Thyroid gland (tissue), 4 donors: ENCODE data around the gene HM13. TPM values are rescaled to one million over a fixed set of nuclear protein-coding genes. Genes with fewer than 3 reads are reported as not detected.

Experiments
- DNase-seq, 2 donors: peaks; one replicate each; pipeline ENCODE4 v3.0.0-alpha.2; 2019
- H3K27ac ChIP-seq, 3 donors: fragments of 200-600 bp; sonication (generic); 1 replicate in 2 of 3; 2 replicates in 1 of 3; pipeline ENCODE4 v1.5.1; 2016 to 2019; ENCODE audit warnings: mild to moderate bottlenecking in 1 of 3, moderate library complexity in 1 of 3
- H3K27me3 ChIP-seq: fragments of 200-600 bp; sonication (generic); one replicate; pipeline ENCODE4 v1.5.1; 2019
- H3K36me3 ChIP-seq, 2 donors: fragments of 200-600 bp; sonication (generic); one replicate each; pipeline ENCODE4 v1.5.1; 2016 to 2019
- H3K4me1 ChIP-seq, 2 donors: fragments of 200-600 bp; sonication (generic); one replicate each; pipeline ENCODE4 v1.5.1; 2017 to 2019
- H3K4me3 ChIP-seq, 3 donors: fragments of 200-600 bp; sonication (generic); replicated peaks in 1 of 3; 1 replicate in 2 of 3; 2 replicates in 1 of 3; pipeline ENCODE4 v1.5.1; 2016; ENCODE audit warnings: mild to moderate bottlenecking in 1 of 3
- H3K9me3 ChIP-seq: fragments of 200-600 bp; sonication (generic); one replicate; pipeline ENCODE4 v1.5.1; 2017
- POLR2A ChIP-seq, 2 donors: fragments of 450-650 bp; IDR thresholded peaks; one replicate each; pipeline ENCODE4 v1.6.1; 2017; ENCODE audit warnings: antibody characterized with exemption in 2 of 2, mild to moderate bottlenecking in 2 of 2, moderate library complexity in 1 of 2
- WGBS, 2 donors: methylation state at CpG; one replicate each; pipeline ENCODE4 v1.1.5; 2017; 5-methylcytosine and 5-hydroxymethylcytosine counted together
- intact Hi-C: fragments of 100-400 bp; cut with DNase I; formaldehyde crosslinking; loops from one replicate; pipeline ENCODE4 v1.15.1; 2023
- total RNA-seq, 4 donors: library from RNA; depleted of rRNA; stranded (reverse); fragments of >200 nt; gene quantifications; one replicate each; pipeline ENCODE4 v1.2.3, GENCODE V29; 2016
- TF ChIP-seq, protein P1 (sequence below), 6 experiments: fragments of 200-600 bp in 3 of 6; fragments of 450-650 bp in 3 of 6; sonication (generic) in 3 of 6; IDR thresholded peaks; one replicate each; pipeline ENCODE4 v1.5.1; 2016 to 2019; ENCODE audit warnings: antibody characterized with exemption in 6 of 6, mild to moderate bottlenecking in 2 of 6, inconsistent platforms in 1 of 6, moderate library complexity in 1 of 6

HM13 gene
- total RNA-seq, 4 donors from 2014 or later, result 82.8 to 136 (median 111) TPM

DNA sequence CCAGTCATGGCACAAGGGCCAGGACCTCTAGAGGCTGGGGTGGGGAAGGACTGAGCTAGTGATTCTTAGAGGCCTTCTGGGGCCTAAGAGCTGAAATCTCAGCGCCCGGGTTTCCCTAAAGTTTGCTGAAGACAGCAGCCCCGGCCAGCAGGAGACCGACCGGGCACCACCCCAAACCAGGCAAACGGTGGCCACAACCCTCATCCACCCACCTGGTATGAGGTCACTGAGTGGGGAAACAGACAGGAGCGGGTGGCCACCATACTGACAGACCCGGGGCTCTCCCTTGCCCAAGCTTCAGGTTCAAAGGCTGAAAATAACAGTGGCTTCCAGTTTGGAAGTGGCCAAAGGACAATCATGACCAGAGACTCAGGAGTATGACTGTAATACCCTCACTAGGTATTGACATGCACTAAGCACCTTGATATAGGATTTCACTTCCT is 55.8 kb downstream of the HM13 start:
- WGBS, 2 donors, result 76 to 89% methylated on average over 7 to 8 of the region's 8 CpGs
- no peak for DNase-seq
- H3K27ac ChIP-seq, result peak overlapping the region; percentile 92 to 96 (median 95)
- no peak overlapping the region for H3K4me3 ChIP-seq
- peaks cover 46 to 83% of the 10 kb centered on the region in 2 donors for H3K4me1 ChIP-seq
- no peaks in the 10 kb centered on the region for H3K27me3 ChIP-seq
- TF ChIP-seq POLR2A (IDR thresholded peaks at IDR 0.05), result no peak
- TF ChIP-seq, protein P1, sequence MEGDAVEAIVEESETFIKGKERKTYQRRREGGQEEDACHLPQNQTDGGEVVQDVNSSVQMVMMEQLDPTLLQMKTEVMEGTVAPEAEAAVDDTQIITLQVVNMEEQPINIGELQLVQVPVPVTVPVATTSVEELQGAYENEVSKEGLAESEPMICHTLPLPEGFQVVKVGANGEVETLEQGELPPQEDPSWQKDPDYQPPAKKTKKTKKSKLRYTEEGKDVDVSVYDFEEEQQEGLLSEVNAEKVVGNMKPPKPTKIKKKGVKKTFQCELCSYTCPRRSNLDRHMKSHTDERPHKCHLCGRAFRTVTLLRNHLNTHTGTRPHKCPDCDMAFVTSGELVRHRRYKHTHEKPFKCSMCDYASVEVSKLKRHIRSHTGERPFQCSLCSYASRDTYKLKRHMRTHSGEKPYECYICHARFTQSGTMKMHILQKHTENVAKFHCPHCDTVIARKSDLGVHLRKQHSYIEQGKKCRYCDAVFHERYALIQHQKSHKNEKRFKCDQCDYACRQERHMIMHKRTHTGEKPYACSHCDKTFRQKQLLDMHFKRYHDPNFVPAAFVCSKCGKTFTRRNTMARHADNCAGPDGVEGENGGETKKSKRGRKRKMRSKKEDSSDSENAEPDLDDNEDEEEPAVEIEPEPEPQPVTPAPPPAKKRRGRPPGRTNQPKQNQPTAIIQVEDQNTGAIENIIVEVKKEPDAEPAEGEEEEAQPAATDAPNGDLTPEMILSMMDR (IDR thresholded peaks at IDR 0.05), result no peak
- intact Hi-C loops, result no loop called here
- H3K9me3 ChIP-seq, result no peaks in the 10 kb centered on the region
- H3K36me3 ChIP-seq, result no peaks in the 10 kb centered on the region

DNA sequence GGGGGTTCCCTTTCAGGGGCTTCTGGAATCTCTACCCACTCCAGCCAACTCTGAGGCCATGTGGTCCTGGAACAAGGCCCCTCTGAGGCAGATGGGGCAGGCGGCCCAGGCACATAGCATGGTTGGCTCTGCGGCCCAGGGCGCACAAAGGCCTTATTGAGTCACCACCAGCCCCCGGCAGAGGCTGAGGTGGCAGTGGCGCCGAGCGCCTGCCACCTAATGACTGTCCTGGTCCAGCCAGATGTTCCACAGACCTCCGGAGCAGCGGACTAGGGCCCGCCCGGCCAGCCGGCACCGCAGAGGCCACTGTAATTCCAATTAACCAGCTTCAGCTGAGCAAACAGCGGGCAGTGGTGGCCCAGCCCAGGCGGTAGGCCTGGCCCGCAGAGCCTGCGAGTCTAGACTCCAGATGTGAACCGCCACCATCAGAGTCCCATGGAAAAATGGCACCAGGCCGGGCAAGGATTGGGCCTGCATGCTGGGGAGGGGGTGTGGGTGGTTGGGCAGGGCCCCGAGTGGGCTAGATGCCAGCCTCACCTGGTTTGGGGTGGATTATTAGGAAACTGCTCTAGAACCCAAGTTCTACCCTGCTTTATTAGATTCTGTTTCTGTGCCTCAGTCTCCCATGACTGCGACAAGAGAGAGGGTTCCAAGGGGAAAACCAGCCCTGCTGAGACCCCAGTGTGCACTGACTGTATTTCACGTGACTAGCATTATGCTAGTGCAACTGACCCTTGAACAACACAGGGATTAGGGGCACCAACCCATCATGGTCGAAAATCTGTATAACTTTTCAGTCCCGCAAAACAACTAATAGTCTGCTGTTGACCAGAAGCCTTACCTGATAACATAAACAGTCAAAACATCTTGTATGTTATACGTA is 56.7 kb downstream of the HM13 start:
- no peak for DNase-seq
- peaks cover 42 to 76% of the 10 kb centered on the region in 2 donors for H3K4me1 ChIP-seq
- H3K27ac ChIP-seq, result peak overlapping the region; percentile 92 to 96 (median 95)
- 95 to 97% methylated on average over 8 to 21 of the region's 25 CpGs for WGBS, 2 donors
- intact Hi-C loops, result no loop called here
- no peaks in the 10 kb centered on the region for H3K27me3 ChIP-seq
- H3K4me3 ChIP-seq, result no peak overlapping the region
- H3K9me3 ChIP-seq, result no peaks in the 10 kb centered on the region
- H3K36me3 ChIP-seq, result no peaks in the 10 kb centered on the region
- TF ChIP-seq, protein P1 (IDR thresholded peaks at IDR 0.05), result no peak
- TF ChIP-seq POLR2A (IDR thresholded peaks at IDR 0.05), result no peak

DNA sequence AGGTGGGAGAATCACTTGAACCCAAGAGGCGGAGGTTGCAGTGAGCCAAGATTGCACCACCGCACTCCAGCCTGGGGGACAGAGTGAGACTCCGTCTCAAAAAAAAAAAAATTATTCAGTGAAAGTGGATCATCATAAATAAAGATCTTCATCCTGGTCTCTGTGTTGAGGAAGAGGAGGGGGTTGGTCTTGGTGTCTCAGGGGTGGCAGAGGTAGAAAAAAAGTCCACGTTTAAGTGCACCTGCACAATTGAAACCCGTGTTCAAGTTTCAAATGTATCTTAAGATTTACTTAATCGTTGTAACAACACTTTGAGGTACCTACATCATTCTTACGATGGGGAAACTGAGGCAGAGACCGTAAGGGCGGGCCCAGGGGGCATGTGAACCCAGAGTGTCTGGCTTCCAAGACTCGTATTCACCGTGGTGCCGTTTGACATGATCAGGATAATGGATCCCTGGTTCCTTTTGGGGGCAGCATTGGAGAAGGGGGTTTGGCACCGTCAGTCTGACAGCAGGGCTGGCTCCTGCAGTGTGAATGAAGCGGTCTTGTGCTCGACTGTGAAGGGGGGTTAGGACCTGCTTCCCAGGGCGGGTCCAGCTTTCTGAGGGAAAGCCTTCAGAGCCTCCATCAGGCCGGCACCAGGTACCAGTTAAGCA is 57.9 kb downstream of the HM13 start:
- H3K4me1 ChIP-seq, result peaks cover 30 to 64% of the 10 kb centered on the region in 2 donors
- 27 to 30% methylated on average over 15 to 17 of the region's 17 CpGs for WGBS, 2 donors

DNA sequence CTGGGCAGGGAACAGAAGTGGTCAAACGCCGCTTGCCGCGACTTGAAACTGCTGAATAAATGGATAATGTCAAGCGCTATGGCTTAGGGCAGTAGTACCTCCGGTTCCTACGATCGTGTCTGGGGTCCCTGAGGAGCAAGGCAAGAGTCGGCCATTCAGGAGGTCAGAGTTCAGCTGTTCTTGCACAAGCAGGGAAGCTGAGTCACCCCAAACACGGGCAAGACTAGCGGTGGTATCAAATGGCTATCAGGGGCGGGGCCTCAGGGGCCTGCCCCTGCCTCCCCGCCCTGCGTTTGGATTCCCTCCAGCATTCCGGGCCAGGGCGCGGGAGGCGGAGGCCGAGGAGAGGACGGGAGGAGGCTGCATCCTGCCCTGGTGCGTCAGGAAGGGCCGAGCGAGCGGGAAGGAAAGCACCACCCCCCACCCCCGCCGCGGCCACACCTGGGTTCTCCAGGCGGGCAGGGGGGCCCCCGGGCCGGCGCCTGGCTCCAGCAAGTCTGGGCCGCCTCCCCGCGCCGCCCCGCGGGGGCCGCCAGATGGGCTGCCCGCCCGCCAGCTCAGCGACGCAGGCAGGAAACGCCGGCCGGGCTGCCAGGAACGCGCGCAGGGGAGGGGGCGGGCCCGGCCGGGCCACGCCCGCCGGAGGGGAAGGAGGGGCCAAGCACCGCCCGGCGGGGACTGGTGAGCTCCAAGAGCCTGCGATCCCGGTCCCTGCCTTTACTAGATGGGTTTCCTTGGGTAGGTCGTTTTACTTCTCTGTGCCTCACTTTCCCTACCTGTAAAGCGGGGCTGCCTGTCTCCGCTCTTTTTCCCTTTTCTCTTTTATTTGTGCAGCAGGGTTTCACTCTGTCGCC is 58.7 kb downstream of the HM13 start:
- Histone ChIP-seq H3K27ac (peak overlapping the region; percentile 92 to 96 (median 95)), H3K27me3 (no peaks in the 10 kb centered on the region), H3K4me1 (peaks cover 28 to 58% of the 10 kb centered on the region in 2 donors), H3K9me3 (no peaks in the 10 kb centered on the region), H3K4me3 (peak overlapping the region in 2 of 3 donors; percentile 30 to 37), H3K36me3 (no peaks in the 10 kb centered on the region)
- intact Hi-C loops, result no loop called here
- TF ChIP-seq, protein P1 (IDR thresholded peaks at IDR 0.05), result peak in 2 of 6 experiments; percentile 6 to 22
- peak in 1 of 2 donors; percentile 80 for TF ChIP-seq POLR2A (IDR thresholded peaks at IDR 0.05)
- WGBS, 2 donors, result 0 to 2% methylated on average over 28 of the region's 63 CpGs
- peak; percentile 98 to 99 for DNase-seq

More for the DNA sequence above, 57.9 kb downstream of the HM13 start:
- Histone ChIP-seq H3K9me3 (no peaks in the 10 kb centered on the region), H3K36me3 (no peaks in the 10 kb centered on the region), H3K27ac (peak overlapping the region; percentile 92 to 96 (median 95)), H3K4me3 (peak overlapping the region in 1 of 3 donors; percentile 37), H3K27me3 (no peaks in the 10 kb centered on the region)
- TF ChIP-seq, protein P1 (IDR thresholded peaks at IDR 0.05), result no peak
- TF ChIP-seq POLR2A (IDR thresholded peaks at IDR 0.05), result no peak
- intact Hi-C loops, result no loop called here
- DNase-seq, result no peak
